Astrocyte of the spinal cord (primary cell): ENCODE measurements around the gene ARHGEF39.
"Not testable (repeated sequence)": the region's sequence is repeated elsewhere in the genome, so short reads cannot be mapped to it uniquely, and the experiment has no call there.

Experiments
- DNase-seq: peaks from one replicate; pipeline ENCODE4 v3.0.0; 2011; ENCODE audit warnings: low read depth, low spot score
- H3K4me3 ChIP-seq: 2 replicates; pipeline ENCODE4 v1.5.1; 2011; ENCODE audit warnings: low read depth, mild to moderate bottlenecking, low read length, moderate library complexity
- in situ Hi-C: cut with HindIII; loops from 2 replicates; pipeline ENCODE4 v1.10.0; 2017; ENCODE audit warnings: low sequenced_read_pairs
- TF ChIP-seq, protein P1 (sequence below): IDR thresholded peaks from 2 replicates; pipeline ENCODE4 v1.5.1; 2012; ENCODE audit warnings: low read depth, mild to moderate bottlenecking, low read length, inconsistent platforms

Gene ARHGEF39

DNA sequence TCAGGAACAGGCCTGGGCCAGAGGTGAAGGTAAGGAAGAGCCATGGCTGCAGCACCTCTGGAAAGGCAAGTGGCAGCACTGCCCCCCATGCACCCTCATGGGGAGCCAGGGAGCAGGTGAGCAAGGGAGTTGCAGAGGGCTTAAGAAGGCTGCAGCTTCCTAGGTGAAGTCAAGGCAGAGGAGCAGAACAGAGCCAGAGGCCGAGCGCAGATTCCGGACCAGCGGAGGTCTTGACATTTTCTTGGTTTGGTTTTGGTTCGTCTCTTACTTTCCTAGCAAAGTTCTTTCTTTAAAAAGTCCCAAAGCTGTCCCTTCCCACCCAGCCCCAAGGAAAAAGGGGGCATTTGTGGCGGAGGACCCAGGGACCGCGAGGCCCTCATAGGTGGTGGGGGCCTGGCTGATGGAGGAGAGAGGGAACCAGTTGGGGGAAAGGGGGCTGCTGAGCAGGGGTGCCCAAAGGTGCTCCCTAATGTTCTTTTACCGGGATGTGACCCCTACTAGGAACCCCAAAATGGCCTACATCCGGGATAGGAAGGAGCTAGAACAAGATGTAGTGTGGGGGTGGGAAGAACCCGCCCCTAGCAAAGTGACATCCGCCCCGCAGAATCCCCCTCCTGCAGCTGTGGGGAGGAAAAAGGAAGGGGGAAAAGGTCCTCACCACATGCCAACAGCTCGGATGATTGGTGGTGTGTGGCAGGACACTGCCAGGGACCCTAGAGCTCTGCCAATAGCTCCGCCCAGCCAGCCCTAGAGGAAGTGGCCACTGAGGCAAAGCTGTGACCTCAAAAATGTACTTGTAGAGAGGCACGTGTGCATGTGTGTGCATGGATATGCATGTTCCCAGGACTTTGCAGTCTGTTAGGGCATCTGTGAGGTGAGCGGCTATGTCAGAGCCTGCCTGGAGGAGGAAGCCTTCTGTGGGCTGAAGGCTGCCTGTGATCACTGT lies 45.9 kb downstream of the ARHGEF39 start:
- in situ Hi-C loops: no loop called here
- H3K4me3 ChIP-seq: no peak overlapping the region

DNA sequence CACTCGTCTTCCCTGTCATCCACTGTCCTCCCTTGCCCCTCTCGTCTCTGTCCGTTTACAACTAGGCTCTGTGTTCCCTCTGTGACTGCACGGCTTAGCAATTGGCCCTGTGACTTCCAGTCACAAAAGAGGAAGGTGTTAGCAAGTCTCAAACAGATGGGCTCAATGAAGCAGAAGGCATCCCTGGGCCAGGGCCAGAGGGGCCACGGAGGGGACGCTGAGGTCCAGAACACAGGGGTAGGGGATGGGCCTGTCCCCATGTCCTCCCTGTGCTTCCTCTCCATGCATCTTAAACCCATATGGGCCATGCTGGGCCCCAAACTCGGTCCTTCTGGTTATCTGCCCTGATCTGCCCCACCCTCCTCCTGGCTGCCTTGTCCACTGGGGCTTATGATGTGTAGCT lies 46.7 kb downstream of the ARHGEF39 start, which contains the start of gene CD72:
CD72 (minus strand) TSS at position 89 of the 403 bp plus-strand sequence. CDS start 110 bp downstream, outside the sequence.
- TF ChIP-seq, protein P1, sequence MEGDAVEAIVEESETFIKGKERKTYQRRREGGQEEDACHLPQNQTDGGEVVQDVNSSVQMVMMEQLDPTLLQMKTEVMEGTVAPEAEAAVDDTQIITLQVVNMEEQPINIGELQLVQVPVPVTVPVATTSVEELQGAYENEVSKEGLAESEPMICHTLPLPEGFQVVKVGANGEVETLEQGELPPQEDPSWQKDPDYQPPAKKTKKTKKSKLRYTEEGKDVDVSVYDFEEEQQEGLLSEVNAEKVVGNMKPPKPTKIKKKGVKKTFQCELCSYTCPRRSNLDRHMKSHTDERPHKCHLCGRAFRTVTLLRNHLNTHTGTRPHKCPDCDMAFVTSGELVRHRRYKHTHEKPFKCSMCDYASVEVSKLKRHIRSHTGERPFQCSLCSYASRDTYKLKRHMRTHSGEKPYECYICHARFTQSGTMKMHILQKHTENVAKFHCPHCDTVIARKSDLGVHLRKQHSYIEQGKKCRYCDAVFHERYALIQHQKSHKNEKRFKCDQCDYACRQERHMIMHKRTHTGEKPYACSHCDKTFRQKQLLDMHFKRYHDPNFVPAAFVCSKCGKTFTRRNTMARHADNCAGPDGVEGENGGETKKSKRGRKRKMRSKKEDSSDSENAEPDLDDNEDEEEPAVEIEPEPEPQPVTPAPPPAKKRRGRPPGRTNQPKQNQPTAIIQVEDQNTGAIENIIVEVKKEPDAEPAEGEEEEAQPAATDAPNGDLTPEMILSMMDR: no peak
- in situ Hi-C loops: no loop called here
- no peak for DNase-seq
- peak within 1 kb of the TSS; percentile 24 for H3K4me3 ChIP-seq

More for the DNA sequence above, 45.9 kb downstream of the ARHGEF39 start:
- TF ChIP-seq, protein P1: no peak
- no peak for DNase-seq

DNA sequence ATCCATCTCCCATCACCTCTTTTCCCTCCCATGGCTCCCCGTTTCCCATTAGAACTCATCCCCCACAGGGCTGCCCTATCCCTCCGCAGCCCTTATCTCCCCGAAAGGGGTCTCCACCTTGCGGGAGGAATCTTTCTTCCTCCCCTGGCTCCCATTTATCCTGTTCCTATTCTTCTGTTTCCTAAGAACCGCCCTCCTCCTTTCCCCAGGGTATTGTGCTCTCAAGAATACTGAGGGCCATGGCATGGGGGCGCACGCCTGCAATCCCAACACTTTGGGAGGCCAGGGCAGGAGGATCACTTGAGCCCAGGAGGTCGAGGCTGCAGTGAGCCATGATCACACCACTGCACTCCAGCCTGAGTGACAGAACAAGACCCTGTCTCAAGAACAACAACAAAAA lies 47.4 kb downstream of the ARHGEF39 start:
- TF ChIP-seq, protein P1: no peak
- in situ Hi-C loops: no loop called here

DNA sequence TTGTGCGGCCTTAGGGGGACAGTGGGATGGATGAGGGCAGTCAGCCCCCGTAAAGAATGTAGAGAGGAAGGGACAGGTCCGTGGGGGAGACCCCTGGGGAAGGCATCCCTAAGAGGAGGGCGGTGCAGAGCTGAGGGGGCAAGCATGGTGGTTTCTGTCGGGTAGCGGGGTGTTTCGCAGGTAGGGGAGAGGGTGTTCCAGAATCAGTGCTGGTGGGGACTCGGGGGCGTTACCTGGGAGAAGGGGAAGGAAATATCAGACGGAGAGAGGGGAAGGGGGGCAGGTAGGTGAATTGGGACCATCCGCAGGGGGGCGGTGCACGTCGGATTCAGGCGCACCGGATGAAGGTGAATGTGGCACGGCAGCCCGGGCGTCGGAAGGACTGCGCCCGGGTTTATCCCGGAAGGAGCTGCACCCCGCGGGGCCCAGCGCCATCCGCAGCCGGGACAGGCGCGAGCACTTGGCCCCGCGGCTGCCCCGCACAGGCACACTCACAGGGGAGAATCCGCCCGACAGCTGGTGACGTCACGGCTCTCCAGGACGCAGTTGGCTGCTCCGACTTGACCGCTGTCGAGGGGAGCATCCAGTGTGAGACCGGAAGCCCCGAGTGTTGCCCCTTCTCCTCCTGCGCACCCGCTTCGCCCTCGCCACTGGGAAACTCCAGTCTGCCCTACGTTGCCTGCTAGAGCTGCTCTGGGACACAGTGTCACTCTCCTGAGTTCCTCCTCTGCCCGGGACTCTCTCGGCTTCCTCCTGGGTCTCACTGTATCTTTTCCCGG lies 48.1 kb downstream of the ARHGEF39 start:
- in situ Hi-C loops: no loop called here
- DNase-seq: peak; percentile 27
- TF ChIP-seq, protein P1: peak; percentile 0
- peak overlapping the region; percentile 24 for H3K4me3 ChIP-seq

More for the DNA sequence above, 47.4 kb downstream of the ARHGEF39 start:
- no peak for DNase-seq
- no peak overlapping the region for H3K4me3 ChIP-seq

DNA sequence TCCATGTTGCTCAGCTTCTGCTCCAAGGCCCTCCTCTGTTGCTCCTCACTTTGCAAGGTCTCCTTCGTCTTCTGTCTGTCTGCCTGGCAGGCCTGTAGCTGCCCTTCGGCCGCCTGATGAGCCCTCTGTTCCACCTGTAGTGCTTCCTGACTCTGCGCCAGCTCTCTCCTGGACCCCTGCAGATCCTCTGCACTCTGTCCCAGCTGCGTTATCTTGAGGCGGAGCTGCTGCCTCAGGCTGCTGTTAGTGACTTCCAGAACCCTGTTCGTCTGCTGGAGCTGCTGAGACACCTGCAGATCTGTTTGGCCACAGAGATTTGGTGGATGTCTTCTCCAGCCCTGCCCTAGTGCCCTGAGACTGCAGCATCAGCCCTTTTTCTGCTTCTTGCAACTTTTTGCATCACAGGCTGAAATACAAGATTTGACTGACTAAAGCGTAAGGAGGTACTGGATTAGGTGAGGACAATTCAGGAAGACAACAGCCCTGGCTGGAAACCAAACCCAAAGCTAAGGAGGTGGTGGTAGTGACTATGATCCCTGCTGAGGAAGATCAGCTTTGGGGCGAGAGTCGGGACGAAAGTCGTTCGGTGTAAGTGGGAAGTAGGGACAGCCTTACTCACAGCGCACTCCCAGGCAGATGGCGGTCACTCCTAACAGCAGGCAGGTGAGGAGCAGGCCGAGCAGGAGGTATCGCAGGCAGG lies 48.9 kb downstream of the ARHGEF39 start:
- no peak overlapping the region for H3K4me3 ChIP-seq
- no peak for DNase-seq
- in situ Hi-C loops: no loop called here
- TF ChIP-seq, protein P1: no peak

DNA sequence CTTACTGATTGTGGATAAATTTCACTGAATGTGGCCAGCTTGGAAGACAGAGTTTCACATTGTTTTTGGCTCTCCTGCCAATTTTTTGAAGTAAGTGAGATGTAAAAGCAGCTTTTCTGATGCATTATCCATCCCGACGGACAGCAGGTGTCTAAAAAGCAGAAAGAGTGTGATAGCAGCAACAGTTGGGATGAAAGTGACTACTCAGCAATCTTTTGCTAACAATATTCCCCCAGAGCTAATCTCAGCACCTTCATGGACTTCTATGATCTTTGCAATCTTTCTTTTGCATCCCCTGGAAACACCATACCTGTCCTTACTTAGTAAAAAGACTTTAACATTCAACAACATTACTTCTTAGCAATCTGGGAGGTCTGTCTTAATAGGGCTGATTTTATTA lies 52.2 kb downstream of the ARHGEF39 start:
- in situ Hi-C loops: no loop called here
- DNase-seq: no peak
- no peak overlapping the region for H3K4me3 ChIP-seq
- TF ChIP-seq, protein P1: no peak

DNA sequence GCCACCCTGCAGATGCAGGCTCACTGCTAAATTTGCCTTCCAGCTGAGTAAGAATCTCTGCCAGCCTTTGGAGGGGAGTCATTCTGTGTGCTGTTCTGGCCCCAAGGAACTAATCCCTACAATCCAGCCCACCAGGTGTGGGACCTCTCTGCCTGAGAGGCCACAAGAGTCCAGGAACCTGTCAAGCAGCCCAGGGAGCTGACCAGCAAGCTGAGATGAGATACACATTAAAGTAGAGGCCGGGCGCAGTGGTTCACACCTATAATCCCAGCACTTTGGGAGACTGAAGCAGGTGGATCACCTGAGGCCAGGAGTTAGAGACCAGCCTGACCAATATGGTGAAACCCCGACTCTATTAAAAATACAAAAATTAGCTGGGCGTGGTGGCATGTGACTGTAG lies 52.9 kb downstream of the ARHGEF39 start:
- in situ Hi-C loops, DNase-seq, H3K4me3 ChIP-seq: not testable (repeated sequence)
